ENCODE results near the gene BRSK2. TPM values are rescaled to one million over a fixed set of nuclear protein-coding genes. Genes with fewer than 3 reads are reported as not detected.

BRSK2 gene
- polyA plus RNA-seq, 1 of the 3 experiments (the other 2 are of a cell fraction): 0.64 TPM

- Histone ChIP-seq H2AFZ (ENCODE audit: low read depth) (no peak overlapping the region), H3K4me1 (ENCODE audit: control insufficient read depth in 1 of 2, insufficient read depth in 2 of 2, low read depth in 1 of 2, low read length in 1 of 2) (peaks cover 0 to 4% of the 10 kb centered on the region in 2 experiments; a peak in 1 of 4 replicates), H3F3A (replicated peaks; ENCODE audit: insufficient read depth) (no peaks in the 10 kb centered on the region), H3K4me3 (ENCODE audit: low read depth in 2 of 2, low read length in 1 of 2) (no peak overlapping the region), H3K27ac (ENCODE audit: low read depth in 2 of 2, low read length in 1 of 2) (no peak overlapping the region), H3K36me3 (replicated peaks in 1 of 2; ENCODE audit: control insufficient read depth in 1 of 2, insufficient read depth in 2 of 2, low read length in 1 of 2) (no peaks in the 10 kb centered on the region), H3K4me2 (no peak overlapping the region), H3K9ac (no peak overlapping the region), H3K27me3 (ENCODE audit: insufficient read depth) (no peaks in the 10 kb centered on the region), H3K79me2 (ENCODE audit: insufficient read depth) (no peaks in the 10 kb centered on the region), H4K20me1 (ENCODE audit: insufficient read depth) (no peaks in the 10 kb centered on the region), H3K9me2 (no peaks in the 10 kb centered on the region), H3K9me3 (no peaks in the 10 kb centered on the region)
- ChIA-PET POLR2A (no interaction called here), CTCF (interaction anchor here (0.9 kb wide), 1 partner anchor 72 kb away, joined by 3 read pairs; no protein-coding TSS in a partner anchor)
- no peak for DNase-seq
- TF ChIP-seq, protein P1, sequence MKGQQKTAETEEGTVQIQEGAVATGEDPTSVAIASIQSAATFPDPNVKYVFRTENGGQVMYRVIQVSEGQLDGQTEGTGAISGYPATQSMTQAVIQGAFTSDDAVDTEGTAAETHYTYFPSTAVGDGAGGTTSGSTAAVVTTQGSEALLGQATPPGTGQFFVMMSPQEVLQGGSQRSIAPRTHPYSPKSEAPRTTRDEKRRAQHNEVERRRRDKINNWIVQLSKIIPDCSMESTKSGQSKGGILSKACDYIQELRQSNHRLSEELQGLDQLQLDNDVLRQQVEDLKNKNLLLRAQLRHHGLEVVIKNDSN (IDR thresholded peaks at IDR 0.05; ENCODE audit: borderline replicate concordance, low read depth): no peak
- TF ChIP-seq TAF1 (IDR thresholded peaks at IDR 0.05; ENCODE audit: borderline replicate concordance, low read depth, low read length) (no peak), NFIC (IDR thresholded peaks at IDR 0.05; ENCODE audit: borderline replicate concordance) (no peak), RAD21 (IDR thresholded peaks at IDR 0.05; ENCODE audit: low read length) (no peak), MXI1 (IDR thresholded peaks at IDR 0.05; ENCODE audit: low read depth, low read length) (no peak), JUND (IDR thresholded peaks at IDR 0.05) (no peak), POLR2AphosphoS5 (IDR thresholded peaks at IDR 0.05; ENCODE audit: low read depth, low read length) (no peak), GABPA (IDR thresholded peaks at IDR 0.05; ENCODE audit: low read depth) (no peak), YY1 (IDR thresholded peaks at IDR 0.05; ENCODE audit: low read depth) (no peak), FOSL2 (IDR thresholded peaks at IDR 0.05; ENCODE audit: borderline replicate concordance, low read depth) (no peak), EZH2phosphoT487 (IDR thresholded peaks at IDR 0.05; ENCODE audit: borderline replicate concordance, low read depth) (no peak), RCOR1 (IDR thresholded peaks at IDR 0.05; ENCODE audit: low read length) (no peak), NRF1 (IDR thresholded peaks at IDR 0.05; ENCODE audit: low read depth, low read length) (no peak)
- 85% methylated on average over 4 of the region's 11 CpGs for WGBS (ENCODE audit: low lambda C conversion rate)
Observed at GRCh38 chr11:1444321-1444720, 54.6 kb downstream of the BRSK2 start.

DNA sequence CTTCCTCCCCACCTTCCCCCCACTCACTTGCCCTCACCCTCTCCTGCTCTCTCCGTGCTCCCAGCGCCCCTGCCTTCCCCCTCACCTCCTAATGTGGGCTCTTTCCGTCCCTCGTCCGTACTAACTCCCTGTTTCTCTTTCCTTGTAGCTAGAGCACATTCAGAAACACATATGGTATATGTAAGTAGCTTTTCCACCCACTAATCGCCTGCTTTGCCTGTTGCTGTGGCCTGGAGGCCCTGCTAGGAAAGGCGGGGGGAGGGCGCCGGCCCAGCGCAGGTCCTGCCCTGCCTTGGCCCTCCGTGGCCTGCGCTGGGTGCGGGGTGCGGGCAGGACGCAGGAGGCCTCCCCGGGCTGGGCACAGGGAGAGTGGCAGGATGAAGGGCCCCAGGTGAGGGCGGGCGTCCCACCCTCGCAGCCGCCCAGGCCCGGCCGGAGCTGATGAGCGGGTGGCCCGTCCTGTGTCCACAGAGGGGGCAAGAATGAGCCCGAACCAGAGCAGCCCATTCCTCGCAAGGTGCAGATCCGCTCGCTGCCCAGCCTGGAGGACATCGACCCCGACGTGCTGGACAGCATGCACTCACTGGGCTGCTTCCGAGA, 55.2 kb downstream of the BRSK2 start:
- H4K20me1 ChIP-seq (ENCODE audit: insufficient read depth): no peaks in the 10 kb centered on the region
- H3K4me1 ChIP-seq (ENCODE audit: control insufficient read depth in 1 of 2, insufficient read depth in 2 of 2, low read depth in 1 of 2, low read length in 1 of 2): no peaks in the 10 kb centered on the region; a peak in 1 of 4 replicates
- H3K27ac ChIP-seq (ENCODE audit: low read depth in 2 of 2, low read length in 1 of 2): no peak overlapping the region
- POLR2A ChIA-PET: no interaction called here
- no peaks in the 10 kb centered on the region for H3K9me2 ChIP-seq
- no peak overlapping the region for H3K9ac ChIP-seq
- CTCF ChIA-PET: interaction anchor here (0.9 kb wide), 1 partner anchor 71 kb away, joined by 3 read pairs; no protein-coding TSS in a partner anchor
- H3K9me3 ChIP-seq: no peaks in the 10 kb centered on the region
- no peak overlapping the region for H2AFZ ChIP-seq (ENCODE audit: low read depth)
- H3F3A ChIP-seq (replicated peaks; ENCODE audit: insufficient read depth): no peaks in the 10 kb centered on the region
- no peak overlapping the region for H3K4me2 ChIP-seq
- no peak for DNase-seq
- no peaks in the 10 kb centered on the region for H3K79me2 ChIP-seq (ENCODE audit: insufficient read depth)
- H3K36me3 ChIP-seq (replicated peaks in 1 of 2; ENCODE audit: control insufficient read depth in 1 of 2, insufficient read depth in 2 of 2, low read length in 1 of 2): no peaks in the 10 kb centered on the region
- H3K4me3 ChIP-seq (ENCODE audit: low read depth in 2 of 2, low read length in 1 of 2): no peak overlapping the region
- 72% methylated on average over 18 of the region's 32 CpGs for whole genome bisulfite sequencing (ENCODE audit: low lambda C conversion rate)
- no peaks in the 10 kb centered on the region for H3K27me3 ChIP-seq (ENCODE audit: insufficient read depth)
- no peak for TF ChIP-seq FOSL2 (IDR thresholded peaks at IDR 0.05; ENCODE audit: borderline replicate concordance, low read depth)
- TF ChIP-seq, protein P1 (IDR thresholded peaks at IDR 0.05; ENCODE audit: borderline replicate concordance, low read depth): no peak
- TF ChIP-seq RXRA (IDR thresholded peaks at IDR 0.05; ENCODE audit: borderline replicate concordance, low read depth): no peak
- TF ChIP-seq RFX5 (IDR thresholded peaks at IDR 0.05; ENCODE audit: low read length): no peak
- TF ChIP-seq NRF1 (IDR thresholded peaks at IDR 0.05; ENCODE audit: low read depth, low read length): no peak
- no peak for TF ChIP-seq FOXM1 (IDR thresholded peaks at IDR 0.05; ENCODE audit: low read depth)
- no peak for TF ChIP-seq REST (IDR thresholded peaks at IDR 0.05; ENCODE audit: low read depth, low read length)
- TF ChIP-seq ELF1 (IDR thresholded peaks at IDR 0.05): no peak
- no peak for TF ChIP-seq RCOR1 (IDR thresholded peaks at IDR 0.05; ENCODE audit: low read length)
- TF ChIP-seq, protein P2, sequence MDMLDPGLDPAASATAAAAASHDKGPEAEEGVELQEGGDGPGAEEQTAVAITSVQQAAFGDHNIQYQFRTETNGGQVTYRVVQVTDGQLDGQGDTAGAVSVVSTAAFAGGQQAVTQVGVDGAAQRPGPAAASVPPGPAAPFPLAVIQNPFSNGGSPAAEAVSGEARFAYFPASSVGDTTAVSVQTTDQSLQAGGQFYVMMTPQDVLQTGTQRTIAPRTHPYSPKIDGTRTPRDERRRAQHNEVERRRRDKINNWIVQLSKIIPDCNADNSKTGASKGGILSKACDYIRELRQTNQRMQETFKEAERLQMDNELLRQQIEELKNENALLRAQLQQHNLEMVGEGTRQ (IDR thresholded peaks at IDR 0.05; ENCODE audit: borderline replicate concordance, low read depth, low read length): no peak
- no peak for TF ChIP-seq CHD2 (IDR thresholded peaks at IDR 0.05; ENCODE audit: low read length, partially characterized antibody)
